ENCODE data around the gene UROC1. TPM values are rescaled to one million over a fixed set of nuclear protein-coding genes. Genes with fewer than 3 reads are reported as not detected.

UROC1 gene
- total and polyA plus RNA-seq, 9 of the 15 experiments (the other 6 are each of a cell fraction or from before 2014, with no cell fraction given), result not detected

- in situ Hi-C loops (cut with MboI), result no loop called here
- no peak for FAIRE-seq
These were observed 20.2 kb upstream of the UROC1 start for GRCh38 chr3:126537730-126538281.

More at GRCh38 chr3:126537730-126538281, 20.2 kb upstream of the UROC1 start:
- intact Hi-C loops (cut with micrococcal nuclease), result no loop called here
- H3K9ac ChIP-seq (ENCODE audit: insufficient read depth in 1 of 2, low read depth in 2 of 2, low read length in 2 of 2), result no peak overlapping the region; a peak in 1 of 4 replicates
- H3K4me3 ChIP-seq, result no peak overlapping the region
- H3K79me2 ChIP-seq (ENCODE audit: control insufficient read depth, insufficient read depth, low read length), result no peaks in the 10 kb centered on the region
- peaks cover 14 to 23% of the 10 kb centered on the region in 2 experiments for H3K4me1 ChIP-seq (replicated peaks in 1 of 2; ENCODE audit: control insufficient read depth in 2 of 2, insufficient read depth in 2 of 2, low read length in 2 of 2)
- H3K36me3 ChIP-seq (ENCODE audit: control insufficient read depth, insufficient read depth, low read length), result no peaks in the 10 kb centered on the region
- POLR2A ChIA-PET, result interaction anchor here (0.5 to 0.6 kb wide), 3 partner anchors 9 to 103 kb away, joined by 3 to 4 read pairs (median 3); no protein-coding TSS in a partner anchor
- H3K9me3 ChIP-seq (replicated peaks; ENCODE audit: control insufficient read depth, insufficient read depth, low read depth, low read length), result peaks cover 2% of the 10 kb centered on the region
- no peaks in the 10 kb centered on the region for H4K20me1 ChIP-seq (replicated peaks; ENCODE audit: control insufficient read depth, insufficient read depth, low read length)
- no peak overlapping the region for H3K27ac ChIP-seq (ENCODE audit: extremely low read depth, low read depth, low read length)
- BruUV-seq (replicated peaks), result no TSS peak
- no peak overlapping the region for H3K4me2 ChIP-seq (ENCODE audit: insufficient read depth, low read length)
- WGBS (ENCODE audit: insufficient coverage, low coverage, missing lambda C conversion rate), result 43% methylated on average over 8 of the region's 10 CpGs
- no peaks in the 10 kb centered on the region for H3K9me1 ChIP-seq (ENCODE audit: control insufficient read depth, insufficient read depth, low read length)
- ATAC-seq (peak; percentile 36), DNase-seq (ENCODE audit: extremely low read depth in 1 of 4, low spot score in 3 of 4) (no peak)
- H2AFZ ChIP-seq (ENCODE audit: low read depth, low read length), result no peak overlapping the region
- CTCF ChIA-PET (ENCODE audit: low intra/inter-chr PET ratio), result no interaction called here
- peaks cover 0 to 6% of the 10 kb centered on the region in 2 experiments; a peak in 1 of 5 replicates for H3K27me3 ChIP-seq (ENCODE audit: control insufficient read depth in 2 of 2, insufficient read depth in 2 of 2, low read length in 2 of 2)
- TF ChIP-seq RBM25 (IDR thresholded peaks at IDR 0.05; ENCODE audit: low read depth, low read length, severe bottlenecking) (peak; percentile 62), SRSF9 (IDR thresholded peaks at IDR 0.05; ENCODE audit: borderline replicate concordance, low read depth, low read length) (no peak), ESRRA (IDR thresholded peaks at IDR 0.05; ENCODE audit: borderline replicate concordance, low read depth) (peak; percentile 54; the same call in 1 of the 2 replicates), BHLHE40 (IDR thresholded peaks at IDR 0.05; ENCODE audit: low read length) (peak; percentile 32; the same call in 1 of the 2 replicates), RAD51 (IDR thresholded peaks at IDR 0.05; ENCODE audit: borderline replicate concordance, low read depth) (peak; percentile 12; the same call in 1 of the 2 replicates), L3MBTL2 (IDR thresholded peaks at IDR 0.05) (0 out of 2 replicates have a peak, but pooled peaks have one; percentile 16), KDM1A (IDR thresholded peaks at IDR 0.05) (0 out of 4 replicates have a peak, but pooled peaks of 1 of the 2 experiments have one; percentile 13), BCOR (IDR thresholded peaks at IDR 0.05) (peak; percentile 72), SAP30 (IDR thresholded peaks at IDR 0.05; ENCODE audit: borderline replicate concordance, insufficient read depth, low read depth, low read length, poor library complexity, severe bottlenecking) (no peak), USF2 (CRISPR knock-in tag; IDR thresholded peaks at IDR 0.05) (0 out of 2 replicates have a peak, but pooled peaks have one; percentile 17)
